ENCODE results near the gene C1orf174.

Gene C1orf174

GRCh38 chr1:3889936-3890335 lies 10.1 kb downstream of the C1orf174 start:
- DNase-seq (ENCODE audit: low read depth): no peak
- TF ChIP-seq, protein P1, sequence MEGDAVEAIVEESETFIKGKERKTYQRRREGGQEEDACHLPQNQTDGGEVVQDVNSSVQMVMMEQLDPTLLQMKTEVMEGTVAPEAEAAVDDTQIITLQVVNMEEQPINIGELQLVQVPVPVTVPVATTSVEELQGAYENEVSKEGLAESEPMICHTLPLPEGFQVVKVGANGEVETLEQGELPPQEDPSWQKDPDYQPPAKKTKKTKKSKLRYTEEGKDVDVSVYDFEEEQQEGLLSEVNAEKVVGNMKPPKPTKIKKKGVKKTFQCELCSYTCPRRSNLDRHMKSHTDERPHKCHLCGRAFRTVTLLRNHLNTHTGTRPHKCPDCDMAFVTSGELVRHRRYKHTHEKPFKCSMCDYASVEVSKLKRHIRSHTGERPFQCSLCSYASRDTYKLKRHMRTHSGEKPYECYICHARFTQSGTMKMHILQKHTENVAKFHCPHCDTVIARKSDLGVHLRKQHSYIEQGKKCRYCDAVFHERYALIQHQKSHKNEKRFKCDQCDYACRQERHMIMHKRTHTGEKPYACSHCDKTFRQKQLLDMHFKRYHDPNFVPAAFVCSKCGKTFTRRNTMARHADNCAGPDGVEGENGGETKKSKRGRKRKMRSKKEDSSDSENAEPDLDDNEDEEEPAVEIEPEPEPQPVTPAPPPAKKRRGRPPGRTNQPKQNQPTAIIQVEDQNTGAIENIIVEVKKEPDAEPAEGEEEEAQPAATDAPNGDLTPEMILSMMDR (IDR thresholded peaks at IDR 0.05; ENCODE audit: insufficient read depth, low read depth, low read length, missing control alignments): no peak
- no peak overlapping the region for H3K4me3 ChIP-seq (ENCODE audit: low read depth, low read length)

GRCh38 chr1:3888301-3888700 lies 11.8 kb downstream of the C1orf174 start:
- DNase-seq (ENCODE audit: low read depth): no peak
- TF ChIP-seq, protein P1 (IDR thresholded peaks at IDR 0.05; ENCODE audit: insufficient read depth, low read depth, low read length, missing control alignments): no peak

GRCh38 chr1:3886691-3887090 lies 13.4 kb downstream of the C1orf174 start:
- TF ChIP-seq, protein P1 (IDR thresholded peaks at IDR 0.05; ENCODE audit: insufficient read depth, low read depth, low read length, missing control alignments): no peak
- DNase-seq (ENCODE audit: low read depth): no peak
- H3K4me3 ChIP-seq (ENCODE audit: low read depth, low read length): no peak overlapping the region

More at GRCh38 chr1:3888301-3888700, 11.8 kb downstream of the C1orf174 start:
- no peak overlapping the region for H3K4me3 ChIP-seq (ENCODE audit: low read depth, low read length)

DNA sequence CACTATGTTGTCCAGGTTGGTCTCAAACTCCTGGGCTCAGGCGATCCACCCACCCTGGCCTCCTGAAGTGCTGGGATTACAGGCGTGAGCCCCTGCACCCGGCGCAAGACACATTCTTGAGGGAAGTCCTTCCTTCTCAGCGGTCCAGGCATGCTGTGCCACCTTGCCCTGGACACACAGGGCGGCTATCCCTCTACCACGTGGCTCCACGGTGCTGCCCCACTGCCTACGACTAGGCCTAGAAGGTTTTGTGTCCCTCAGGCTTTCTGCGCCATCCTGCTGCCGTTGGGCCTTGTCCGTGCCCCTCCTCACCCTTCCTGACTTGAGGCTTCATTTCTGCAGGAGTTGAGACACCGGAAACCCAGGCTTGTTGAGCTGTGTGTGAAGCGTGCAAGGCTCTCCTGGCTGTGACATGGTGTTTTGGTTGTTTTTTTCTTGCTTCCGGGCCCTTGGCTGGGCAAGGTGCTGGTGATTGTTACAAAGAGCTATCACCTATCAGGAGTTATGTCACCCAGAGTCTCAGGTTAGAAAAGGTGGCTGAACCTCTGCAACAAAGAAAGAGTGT lies 13.9 kb downstream of the C1orf174 start:
- DNase-seq (ENCODE audit: low read depth): no peak
- TF ChIP-seq, protein P1 (IDR thresholded peaks at IDR 0.05; ENCODE audit: insufficient read depth, low read depth, low read length, missing control alignments): no peak
- H3K4me3 ChIP-seq (ENCODE audit: low read depth, low read length): no peak overlapping the region

DNA sequence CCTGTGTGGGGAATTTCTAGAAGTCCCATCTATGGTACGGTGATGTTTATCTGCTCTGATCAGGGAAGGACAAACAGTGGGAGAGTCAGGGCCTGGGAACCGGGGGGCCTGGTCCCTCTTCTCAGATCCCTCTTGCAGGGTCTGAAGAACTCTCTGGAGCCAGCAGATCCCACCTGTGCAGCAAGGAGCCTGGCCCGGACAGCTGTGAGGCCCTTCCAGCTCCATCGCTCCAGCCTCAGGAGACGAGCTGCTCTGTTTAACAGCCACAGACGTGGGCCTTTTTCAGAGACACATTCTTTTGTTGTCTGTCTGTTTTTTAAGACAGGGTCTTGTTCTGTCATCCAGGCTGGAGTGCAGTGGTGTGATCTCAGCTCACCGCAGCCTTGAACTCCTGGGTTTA lies 14.5 kb downstream of the C1orf174 start:
- H3K4me3 ChIP-seq (ENCODE audit: low read depth, low read length): no peak overlapping the region
- TF ChIP-seq, protein P1 (IDR thresholded peaks at IDR 0.05; ENCODE audit: insufficient read depth, low read depth, low read length, missing control alignments): no peak
- DNase-seq (ENCODE audit: low read depth): no peak

GRCh38 chr1:3884966-3885365 lies 15.1 kb downstream of the C1orf174 start:
- no peak overlapping the region for H3K4me3 ChIP-seq (ENCODE audit: low read depth, low read length)
- DNase-seq (ENCODE audit: low read depth): no peak
- TF ChIP-seq, protein P1 (IDR thresholded peaks at IDR 0.05; ENCODE audit: insufficient read depth, low read depth, low read length, missing control alignments): no peak
